GM18505 (cell line): ENCODE data around the gene CTNNA3.

Experiments
- ATAC-seq: cut with Tn5 transposase; IDR thresholded peaks from one replicate; pipeline ENCODE4 v1.9.1; 2021; ENCODE audit not compliant: unreplicated experiment
- POLR2A ChIP-seq: IDR thresholded peaks from 4 replicates; pipeline ENCODE4 v1.6.1; 2011; ENCODE audit warnings: borderline replicate concordance; ENCODE audit not compliant: insufficient read depth, insufficient read length; ENCODE audit errors: extremely low read depth

The CTNNA3 gene

DNA sequence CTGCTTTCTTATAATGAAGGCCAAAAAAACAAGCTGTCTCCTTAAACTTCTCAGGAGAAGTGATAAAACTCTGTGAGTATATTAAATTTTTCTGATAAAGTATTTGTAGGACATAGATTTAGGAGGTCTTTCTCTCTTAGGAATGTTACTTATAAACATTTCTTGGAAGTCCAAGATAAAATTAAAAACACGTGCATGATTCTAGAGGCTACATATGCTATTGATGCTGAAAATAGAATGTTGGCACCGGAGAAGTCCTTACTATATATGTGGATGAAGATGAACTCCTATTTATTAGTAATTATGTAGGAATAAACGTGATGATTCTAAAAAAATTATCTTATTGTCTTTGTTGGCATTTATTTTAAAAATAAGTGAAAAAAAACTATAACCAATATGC is 1011.4 kb downstream of the CTNNA3 start:
- ATAC-seq: no peak

DNA sequence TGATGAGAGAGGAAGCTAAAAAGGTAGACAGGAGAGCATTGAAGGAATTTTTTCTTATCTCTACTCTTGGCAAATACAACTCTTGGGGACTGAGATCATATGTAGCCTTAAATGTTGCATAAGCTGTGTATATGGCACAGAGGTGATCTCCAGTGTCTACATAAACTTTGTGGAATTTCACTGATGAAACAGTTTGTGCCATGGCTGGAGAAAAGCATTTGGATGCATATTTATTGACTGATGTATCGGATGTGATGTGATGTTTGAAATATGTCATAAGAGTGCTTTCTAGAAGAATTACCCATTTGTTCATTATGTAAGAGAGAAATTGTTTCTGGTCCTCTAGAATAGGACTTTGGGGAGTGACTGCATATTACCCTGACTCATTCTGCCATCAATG is 1015.1 kb downstream of the CTNNA3 start:
- no peak for TF ChIP-seq POLR2A

More for the DNA sequence above, 1011.4 kb downstream of the CTNNA3 start:
- TF ChIP-seq POLR2A: no peak

DNA sequence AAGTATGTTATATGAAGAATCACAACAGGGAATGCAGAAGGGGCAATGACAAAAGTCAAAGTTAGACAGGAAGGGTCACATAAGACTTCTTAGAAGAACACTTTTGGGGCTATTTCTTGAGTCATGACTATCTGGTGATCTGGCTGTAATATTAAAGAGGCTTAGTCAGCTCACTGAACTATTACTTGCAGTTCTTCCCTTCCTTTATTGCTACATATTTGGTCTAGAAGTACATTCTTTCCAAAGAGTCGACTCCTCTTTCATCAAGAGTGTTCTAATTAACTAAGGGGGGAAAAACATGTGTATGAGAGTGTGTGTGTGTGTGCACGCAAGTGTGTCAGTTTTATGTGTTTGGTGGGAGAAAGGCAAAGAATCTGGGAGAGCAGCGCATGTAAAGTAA is 1017.5 kb downstream of the CTNNA3 start:
- ATAC-seq: no peak

More for the DNA sequence above, 1015.1 kb downstream of the CTNNA3 start:
- no peak for ATAC-seq

DNA sequence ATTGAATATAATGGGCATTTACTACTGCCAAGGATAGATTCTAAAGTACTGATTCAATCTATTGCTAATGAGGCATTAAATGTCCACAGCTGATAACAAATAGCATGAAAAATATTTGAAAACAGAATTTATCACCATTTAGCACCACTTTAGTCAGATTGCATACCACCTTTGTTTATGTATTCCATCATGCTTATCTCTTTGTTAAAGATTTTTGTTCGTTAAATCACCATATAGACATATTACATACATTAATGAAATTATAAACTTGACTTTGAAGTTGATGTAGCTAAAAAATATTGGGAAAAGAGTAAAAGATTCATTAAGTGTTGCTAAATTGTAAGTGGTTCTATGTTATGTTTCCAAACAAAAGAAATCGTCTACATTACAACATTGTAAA is 1022.9 kb downstream of the CTNNA3 start:
- TF ChIP-seq POLR2A: no peak
- no peak for ATAC-seq

More for the DNA sequence above, 1017.5 kb downstream of the CTNNA3 start:
- no peak for TF ChIP-seq POLR2A

DNA sequence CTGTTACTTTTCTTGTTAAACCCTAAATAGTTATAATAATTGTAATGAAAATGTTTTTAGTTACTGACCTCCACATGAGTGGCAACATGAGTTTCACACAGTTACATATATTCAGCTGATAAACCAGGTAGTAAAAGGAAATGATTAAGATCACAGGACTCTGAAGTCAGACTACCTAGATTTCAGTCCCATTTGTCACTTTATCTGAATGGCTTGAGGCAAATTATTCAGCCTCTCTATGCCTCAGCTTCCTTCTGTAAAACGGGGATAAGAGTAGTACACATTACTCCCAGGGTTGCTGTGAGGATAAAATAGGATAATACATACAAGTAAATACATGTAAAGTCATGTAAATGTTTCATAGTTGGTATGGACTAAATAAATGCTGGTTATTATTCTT is 1024.4 kb downstream of the CTNNA3 start:
- ATAC-seq: no peak
- TF ChIP-seq POLR2A: no peak

DNA sequence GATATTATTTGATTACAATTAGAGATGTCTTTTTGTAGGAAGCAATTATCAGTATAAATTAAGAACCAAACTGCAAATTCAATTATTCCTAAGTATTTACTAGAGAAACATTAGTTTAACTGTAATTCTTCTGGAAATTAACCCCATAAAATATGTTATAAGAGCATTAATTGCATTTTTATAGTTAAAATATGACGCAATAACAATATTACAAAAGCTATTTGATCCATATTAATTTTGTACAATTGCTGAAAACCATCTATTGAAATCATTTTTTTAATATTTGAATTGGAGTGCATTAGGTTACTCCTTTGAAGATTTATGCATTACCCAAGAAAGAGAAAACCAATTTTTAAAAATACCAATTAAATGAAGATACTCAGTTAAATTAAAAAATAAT is 1024.9 kb downstream of the CTNNA3 start:
- no peak for ATAC-seq
- no peak for TF ChIP-seq POLR2A

DNA sequence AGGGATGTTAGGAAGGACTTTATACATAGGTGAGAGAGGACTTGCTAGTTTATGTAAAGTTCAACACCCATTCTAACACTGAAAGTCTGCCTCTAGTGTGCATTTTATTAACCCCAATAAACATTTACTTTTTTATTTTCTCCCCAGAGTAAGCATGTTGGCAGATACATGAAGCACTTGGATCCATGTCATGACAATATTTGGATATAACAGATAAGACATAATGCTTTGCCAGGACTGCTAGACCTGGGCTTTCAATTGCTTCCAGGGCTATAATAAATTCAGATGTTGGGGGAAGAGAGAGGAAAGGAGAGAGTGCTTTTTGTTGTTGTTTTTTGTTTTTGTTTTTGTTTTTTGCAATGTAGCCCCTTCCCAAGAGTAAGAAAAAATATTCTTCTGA is 1039.5 kb downstream of the CTNNA3 start:
- TF ChIP-seq POLR2A: no peak
- no peak for ATAC-seq

DNA sequence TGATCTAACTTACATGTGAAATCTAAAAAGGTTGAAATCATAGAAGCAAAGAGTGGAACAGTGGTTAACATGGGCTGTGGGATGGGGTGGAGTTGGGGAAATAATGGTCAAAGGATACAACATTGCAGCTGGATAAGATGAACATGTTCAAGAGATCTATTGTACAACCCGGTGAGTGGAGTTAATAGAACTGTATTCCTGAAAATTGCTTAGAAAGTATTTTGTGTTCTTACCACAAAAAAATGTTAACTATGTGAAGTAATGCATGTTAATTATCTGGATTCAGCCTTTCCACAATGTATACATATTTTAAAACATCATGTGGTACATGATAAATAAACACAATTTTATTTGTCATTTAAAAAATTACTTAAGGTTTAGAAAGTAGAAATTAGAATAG is 1041.1 kb downstream of the CTNNA3 start:
- no peak for ATAC-seq

DNA sequence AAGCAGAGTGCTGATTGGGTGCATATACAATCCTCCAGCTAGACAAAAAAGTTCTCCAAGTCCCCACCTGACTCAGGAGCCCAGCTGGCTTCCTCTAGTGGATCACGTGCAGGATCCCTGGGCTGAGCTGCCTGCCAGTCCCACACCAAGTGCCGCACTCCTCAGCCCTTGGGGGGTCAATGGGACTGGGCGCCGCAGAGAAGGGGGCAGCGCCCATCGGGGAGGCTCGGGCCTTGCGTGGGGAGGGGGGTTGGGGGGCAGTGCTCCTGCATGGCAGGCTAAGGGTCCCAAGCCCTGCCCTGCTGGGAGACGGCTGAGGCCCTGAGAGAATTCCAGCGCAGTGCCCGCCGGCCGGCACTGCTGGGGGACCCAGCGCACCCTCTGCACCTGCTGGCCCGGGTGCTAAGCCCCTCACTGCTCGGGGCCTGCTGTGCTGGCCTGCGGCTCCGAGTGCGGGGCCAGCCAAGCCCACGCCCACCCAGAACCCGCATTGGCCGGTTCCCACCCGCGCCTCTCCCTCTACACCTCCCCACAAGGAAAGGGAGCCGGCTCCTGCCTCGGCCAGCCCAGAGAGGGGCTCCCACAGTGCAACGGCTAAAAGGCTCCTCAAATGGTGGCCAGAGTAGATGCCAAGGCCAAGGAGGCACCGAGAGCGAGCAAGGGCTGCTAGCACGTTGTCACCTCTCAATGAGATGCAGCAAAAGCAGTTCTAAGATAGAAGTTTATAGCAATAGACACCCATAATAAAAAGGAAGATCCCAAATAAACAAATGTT is 1044.5 kb downstream of the CTNNA3 start:
- ATAC-seq: no peak
- no peak for TF ChIP-seq POLR2A

More for the DNA sequence above, 1041.1 kb downstream of the CTNNA3 start:
- TF ChIP-seq POLR2A: no peak

DNA sequence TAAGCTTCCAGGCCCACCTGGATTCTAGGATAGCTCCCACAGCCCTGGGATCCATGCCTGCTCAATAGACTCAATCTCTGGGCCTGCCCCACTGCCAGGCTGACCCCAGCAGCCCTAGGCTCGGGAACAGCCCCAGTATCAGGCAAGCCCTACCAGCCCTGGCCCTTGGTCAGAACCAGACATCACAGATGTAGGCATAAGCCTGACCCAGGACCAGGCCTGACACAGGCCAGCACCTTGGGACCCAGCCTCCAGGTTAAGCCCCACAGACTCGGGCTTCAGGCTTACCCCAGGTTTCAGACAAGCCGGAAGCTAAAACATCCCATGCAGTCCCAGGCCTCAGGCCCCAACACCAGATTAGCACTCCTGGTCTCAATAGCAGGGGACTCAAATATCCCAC is 1046.4 kb downstream of the CTNNA3 start:
- no peak for TF ChIP-seq POLR2A
- ATAC-seq: no peak

DNA sequence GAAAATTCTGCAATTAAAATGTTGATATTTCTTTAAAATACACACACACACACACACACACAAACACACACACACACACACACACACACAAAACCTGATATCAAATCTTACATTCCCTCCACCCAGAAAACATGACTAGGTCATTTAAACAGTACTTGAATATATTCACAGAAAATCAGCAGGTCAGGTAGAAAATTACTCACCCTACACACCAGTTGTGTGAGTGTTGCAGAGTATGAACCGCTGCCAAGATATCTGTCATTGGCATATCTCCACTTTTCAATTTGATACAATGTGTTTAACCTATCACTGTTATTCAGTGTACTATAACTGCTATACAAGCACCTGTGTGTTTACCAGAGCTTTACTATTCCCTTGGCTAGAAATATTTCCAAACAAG is 1053.8 kb downstream of the CTNNA3 start:
- no peak for TF ChIP-seq POLR2A
- ATAC-seq: no peak

DNA sequence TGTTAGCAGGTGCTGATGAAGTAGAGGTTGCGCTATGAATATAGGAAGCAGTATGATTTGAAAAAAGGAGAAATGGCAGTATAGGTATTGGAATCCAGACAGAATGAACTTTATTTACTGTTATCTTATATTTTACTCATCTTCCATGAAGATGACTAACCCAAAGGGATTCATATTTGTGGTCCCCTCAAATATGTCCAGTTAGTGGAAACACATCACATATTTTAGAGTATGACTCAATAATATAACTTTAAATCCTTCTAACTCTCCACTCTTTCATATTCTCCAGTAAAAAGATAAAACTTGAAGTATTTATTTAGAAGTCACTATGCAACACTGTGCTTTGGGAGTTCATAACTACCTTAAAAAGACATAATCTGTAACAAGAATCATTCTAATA is 1056.6 kb downstream of the CTNNA3 start:
- TF ChIP-seq POLR2A: no peak
- ATAC-seq: no peak

DNA sequence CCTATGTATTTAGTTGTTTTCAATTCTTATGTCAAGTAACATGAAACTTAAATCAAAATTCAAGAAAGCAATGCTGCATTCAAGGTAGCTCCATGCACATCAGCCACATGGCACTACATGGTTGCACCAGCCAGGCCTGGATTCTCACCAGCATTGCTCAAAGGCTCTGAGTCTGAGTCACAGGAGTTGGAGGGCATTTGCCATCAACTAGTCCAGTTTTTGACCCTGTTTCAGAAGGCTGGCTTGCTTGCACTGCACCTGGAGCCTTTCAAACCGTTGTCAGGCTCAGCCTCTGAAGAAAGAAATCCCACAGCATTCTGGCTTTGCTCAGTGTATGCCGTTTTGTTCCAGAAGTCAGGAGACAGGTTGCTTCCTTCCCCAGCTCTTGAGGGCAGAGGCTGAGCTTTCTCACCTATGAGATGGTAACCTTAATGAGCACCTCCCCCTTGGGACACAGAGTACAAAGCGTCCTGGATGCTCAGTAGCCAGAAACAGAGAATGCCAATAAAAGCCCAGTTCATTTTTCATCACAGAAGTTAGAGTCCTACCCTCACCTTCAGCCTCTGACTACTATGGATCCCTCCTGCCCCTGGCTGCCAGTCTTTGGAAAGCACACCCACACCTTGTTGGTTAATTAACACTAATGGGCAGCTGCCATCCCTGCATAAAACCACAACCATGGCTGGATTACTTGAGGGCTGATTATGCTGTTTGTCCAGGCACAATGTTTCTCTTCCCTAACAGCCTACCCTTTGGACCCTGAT is 1058.5 kb downstream of the CTNNA3 start:
- ATAC-seq: no peak
- no peak for TF ChIP-seq POLR2A

DNA sequence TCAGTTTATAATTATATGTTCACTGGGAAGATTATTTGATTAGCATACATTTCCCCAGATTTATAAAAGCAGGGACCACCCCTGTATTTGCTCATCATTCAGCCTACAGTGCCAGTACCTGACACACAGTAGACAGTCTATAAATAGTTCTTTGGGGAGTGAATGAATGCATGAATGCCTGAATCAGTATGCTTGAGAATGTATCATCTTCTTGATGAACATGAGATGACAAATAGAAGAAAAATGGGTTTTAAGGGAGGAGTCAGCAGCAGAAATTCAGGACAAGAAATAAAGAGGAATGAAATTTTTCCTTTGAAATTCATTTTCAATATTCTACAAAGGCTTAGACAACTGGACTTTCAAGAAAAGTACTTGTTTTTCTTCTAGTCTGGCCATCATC is 1066.0 kb downstream of the CTNNA3 start:
- no peak for TF ChIP-seq POLR2A

DNA sequence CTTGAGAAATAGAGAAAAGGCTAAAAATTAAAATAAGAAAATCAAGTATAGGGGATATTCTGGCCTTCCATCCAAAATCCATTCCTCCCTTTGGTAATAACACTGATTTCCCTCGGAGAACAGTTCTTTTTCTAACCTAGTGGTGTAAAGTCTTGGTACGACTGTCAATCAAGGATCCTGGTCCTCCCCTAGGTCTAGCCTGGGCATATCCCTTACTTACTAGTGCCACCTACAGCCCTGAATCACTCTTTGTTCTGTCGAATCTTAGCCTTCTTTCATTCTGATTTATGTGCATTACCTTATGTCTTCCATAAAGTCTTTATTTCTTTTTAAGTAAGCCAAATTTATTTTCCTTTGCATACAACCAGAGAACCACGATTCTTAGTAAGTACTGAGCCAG is 1068.8 kb downstream of the CTNNA3 start:
- no peak for TF ChIP-seq POLR2A
- ATAC-seq: no peak

More for the DNA sequence above, 1066.0 kb downstream of the CTNNA3 start:
- ATAC-seq: no peak
